HG03097 (cell line): ENCODE results near the gene ABLIM2.
"Not testable (repeated sequence)": the region's sequence is repeated elsewhere in the genome, so short reads cannot be mapped to it uniquely, and the experiment has no call there.

Experiments used
- ATAC-seq: cut with Tn5 transposase; IDR thresholded peaks from one replicate; pipeline ENCODE4 v1.9.1; 2021; ENCODE audit not compliant: unreplicated experiment, low FRiP score

Gene ABLIM2

DNA sequence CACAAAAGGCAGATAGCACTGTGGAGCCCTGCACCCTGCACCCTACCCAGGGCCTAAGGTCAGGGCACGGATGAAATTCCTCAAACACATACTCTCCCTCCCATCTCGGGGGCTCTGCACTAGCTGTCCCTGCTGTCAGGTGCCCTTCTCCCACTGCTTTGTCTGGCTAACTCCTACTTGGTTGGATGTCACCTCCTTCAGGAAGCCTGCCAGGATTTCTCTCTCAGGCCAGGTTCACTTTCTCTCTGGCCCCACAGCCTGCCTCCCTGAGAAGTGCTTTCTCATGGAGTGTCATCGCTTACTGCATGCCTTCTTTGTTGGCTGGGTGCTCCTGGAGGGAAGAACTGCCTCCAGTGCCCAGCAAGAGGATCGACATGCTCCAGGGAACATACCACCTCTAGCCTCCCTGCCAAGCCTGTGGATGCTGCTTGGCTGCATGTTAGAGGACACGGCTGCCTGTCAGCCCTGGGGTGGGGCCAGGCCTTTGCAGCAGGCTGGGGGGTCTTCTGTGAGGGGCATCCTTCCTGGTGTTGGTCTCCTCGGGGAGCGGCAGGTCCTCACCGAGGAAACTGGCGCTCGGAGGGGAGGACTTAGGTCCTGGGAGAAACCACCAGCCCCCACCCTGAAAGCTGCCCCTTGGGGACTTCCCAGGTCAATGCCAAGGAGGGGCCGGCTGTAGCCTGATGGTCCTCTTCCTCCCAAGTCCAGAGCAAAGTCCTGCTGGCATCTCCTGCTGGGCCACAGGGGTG is 15.0 kb downstream of the ABLIM2 start:
- ATAC-seq, result no peak

DNA sequence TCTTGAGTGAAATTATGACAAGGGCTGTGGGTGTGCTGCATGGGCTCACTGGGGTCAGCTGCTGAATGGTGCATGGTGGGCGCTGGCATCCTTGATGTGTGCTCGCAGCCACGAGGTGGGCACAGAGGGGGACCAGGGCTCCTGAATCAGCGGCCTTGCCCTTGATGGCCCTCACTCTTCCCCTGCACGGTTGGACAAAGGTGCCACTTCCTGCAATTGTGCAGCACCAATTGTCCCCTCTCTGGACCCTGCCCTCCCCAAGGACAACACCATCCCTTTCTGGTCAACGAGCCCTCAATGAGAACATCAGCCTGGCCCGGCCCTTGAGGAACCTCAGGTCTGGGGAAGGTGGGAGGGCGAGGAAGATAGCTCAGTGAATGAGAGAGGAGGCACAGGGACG is 16.1 kb downstream of the ABLIM2 start:
- no peak for ATAC-seq

DNA sequence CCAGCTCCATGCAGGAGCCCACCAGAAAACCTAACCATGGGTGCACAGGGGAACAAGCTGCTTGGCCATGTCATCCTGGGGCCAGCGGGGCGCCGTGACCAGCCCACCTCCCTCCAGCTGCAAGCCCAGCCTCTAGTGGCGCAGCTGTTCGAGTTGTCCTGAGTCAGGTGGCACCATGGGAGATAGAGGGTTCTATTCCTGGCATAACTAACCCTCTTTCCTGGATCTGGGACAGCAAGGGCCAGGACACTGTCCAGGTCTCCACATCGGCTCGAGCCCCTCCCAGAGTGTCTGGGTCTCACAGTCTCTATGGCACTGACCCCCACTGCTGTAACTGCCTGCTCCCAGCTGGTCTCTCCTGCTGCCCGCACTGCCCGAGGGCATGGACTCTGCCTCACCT is 16.7 kb downstream of the ABLIM2 start:
- no peak for ATAC-seq

DNA sequence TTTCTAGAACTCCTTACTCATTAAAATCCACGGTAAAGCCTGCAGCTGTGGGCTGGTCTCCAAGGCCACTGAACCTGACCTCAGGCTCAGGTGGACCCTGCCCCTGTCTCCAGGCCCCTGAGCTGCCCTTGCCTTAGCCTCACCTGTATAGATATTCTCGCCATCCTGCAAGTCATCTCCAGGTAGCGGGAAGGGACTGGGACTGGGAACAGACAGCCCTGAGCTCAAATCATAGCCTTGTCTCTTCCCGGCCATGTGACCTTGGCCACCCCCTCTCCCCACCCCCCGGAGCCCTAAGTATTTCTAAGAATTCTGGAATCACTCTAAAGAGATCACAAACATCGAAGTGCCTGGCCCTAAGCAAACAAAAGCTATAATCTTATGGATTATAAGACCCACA is 17.7 kb downstream of the ABLIM2 start:
- ATAC-seq, result no peak

DNA sequence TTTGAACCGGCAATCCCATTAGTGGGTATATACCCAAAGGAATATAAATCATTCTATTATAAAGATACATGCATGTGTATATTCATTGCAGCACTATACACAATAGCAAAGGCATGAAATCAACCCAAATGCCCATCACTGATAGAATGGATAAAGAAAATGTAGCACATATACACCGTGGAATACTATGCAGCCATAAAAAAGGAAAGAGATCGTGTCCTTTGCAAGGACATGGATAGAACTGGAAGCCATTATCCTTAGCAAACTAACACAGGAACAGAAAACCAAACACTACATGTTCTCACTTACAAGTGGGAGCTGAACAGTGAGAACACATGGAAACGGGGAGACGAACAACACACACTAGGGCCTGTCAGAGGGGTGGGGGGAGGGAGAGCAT is 18.9 kb downstream of the ABLIM2 start:
- not testable (repeated sequence) for ATAC-seq

DNA sequence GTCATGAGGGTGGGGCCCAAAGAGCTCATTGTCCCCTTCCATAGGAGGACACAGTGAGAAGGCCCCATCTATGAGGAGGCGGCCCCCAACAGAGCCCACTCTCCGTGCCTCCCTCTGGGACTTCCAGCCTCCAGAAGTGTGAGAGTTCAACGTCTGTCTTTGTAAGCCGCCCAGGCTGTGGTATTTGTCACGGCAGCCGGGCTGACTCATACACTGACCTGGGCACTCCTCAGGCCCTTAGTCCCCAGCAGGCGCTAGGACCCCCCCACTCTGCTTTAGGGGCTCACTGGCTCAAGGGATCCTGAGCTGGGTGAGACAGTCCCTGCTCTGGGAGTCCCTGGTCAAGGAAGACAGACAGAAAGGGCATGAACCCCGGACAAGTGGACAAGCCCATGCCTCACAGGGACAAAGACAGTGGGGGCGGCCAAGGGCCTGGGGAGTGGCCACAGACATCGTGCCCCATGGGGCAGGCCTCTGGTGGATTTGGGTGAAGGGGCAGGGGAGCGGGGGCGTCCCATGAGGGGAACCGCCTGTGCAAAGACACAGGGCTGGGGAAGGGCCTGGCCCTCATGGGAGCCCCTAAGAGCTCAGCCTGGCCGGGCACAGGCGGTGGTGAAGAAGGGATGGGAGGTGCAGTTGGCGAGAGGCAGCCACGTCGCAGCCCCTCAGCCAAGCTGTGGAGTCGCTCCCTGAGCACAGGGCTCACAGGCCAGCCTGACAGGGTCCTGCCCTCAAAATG is 21.5 kb downstream of the ABLIM2 start:
- ATAC-seq, result no peak

DNA sequence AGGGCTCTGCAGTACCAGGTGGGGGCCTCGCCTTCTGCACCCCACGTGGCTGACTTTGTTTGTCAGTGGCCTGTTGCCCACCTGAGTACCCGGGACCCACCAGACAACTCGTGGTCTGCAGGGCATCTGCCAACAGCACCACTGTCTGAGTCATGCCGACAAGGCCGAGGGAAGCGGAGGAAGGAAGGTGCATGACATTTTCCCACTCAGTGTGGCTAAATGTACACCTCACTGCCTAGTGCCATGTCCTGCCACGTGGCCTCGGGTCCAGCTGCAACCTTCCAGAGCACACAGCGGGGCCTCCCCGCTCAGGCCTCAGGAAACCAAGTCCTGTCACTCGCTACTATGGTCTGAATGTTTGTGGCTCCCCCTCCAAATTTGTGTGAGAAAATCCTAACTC is 22.1 kb downstream of the ABLIM2 start:
- ATAC-seq, result no peak

DNA sequence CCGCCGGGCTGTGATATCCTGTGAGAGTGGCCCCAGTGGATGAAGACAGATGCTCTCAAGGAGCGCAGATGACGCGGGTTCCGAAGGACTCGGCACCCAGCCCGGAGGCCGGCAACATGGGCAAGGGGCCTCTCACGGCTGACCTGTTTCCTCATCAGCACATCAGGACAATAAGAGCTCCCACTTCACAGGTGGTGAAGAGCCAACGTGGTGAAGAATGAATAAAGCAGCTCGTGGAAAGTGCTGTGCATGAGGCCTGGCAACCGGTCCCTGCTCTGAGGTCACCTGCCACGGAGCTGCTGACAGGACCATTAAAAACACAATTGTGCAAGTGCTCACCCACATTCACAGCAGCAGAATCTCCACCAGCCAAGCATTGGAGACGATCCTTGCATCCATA is 22.9 kb downstream of the ABLIM2 start:
- ATAC-seq, result no peak

DNA sequence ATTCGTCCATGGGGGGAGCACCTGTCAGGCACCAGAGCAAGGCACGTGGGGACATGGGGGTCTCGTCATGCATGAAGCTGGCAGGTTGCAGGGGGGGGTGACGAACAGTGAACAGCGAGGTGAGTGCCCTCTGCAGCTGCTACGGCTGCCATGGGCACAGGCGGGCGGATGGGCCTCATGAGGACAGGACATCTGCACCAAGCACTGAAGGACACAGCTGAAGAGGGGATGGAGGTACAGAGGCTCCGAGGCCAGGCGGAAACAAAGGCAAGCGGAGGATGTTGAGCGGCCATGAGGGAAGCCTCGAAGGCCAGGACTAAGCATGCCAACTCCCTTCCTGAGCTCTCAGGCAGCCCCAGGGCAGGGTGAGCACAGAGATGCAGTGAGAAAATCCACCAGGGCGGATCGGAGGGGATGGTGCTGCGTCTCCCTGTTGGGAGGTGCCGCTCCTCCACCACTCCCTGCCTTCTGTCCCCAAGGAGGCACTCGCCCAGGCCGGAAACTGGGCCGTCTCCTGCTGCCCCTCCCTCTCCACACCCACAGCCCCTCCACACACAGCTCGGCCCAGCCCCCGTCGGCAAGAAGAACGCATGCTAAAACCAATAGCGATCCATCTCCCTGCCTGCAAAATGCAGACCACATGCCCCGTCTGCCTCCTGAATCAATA is 24.6 kb downstream of the ABLIM2 start:
- no peak for ATAC-seq

DNA sequence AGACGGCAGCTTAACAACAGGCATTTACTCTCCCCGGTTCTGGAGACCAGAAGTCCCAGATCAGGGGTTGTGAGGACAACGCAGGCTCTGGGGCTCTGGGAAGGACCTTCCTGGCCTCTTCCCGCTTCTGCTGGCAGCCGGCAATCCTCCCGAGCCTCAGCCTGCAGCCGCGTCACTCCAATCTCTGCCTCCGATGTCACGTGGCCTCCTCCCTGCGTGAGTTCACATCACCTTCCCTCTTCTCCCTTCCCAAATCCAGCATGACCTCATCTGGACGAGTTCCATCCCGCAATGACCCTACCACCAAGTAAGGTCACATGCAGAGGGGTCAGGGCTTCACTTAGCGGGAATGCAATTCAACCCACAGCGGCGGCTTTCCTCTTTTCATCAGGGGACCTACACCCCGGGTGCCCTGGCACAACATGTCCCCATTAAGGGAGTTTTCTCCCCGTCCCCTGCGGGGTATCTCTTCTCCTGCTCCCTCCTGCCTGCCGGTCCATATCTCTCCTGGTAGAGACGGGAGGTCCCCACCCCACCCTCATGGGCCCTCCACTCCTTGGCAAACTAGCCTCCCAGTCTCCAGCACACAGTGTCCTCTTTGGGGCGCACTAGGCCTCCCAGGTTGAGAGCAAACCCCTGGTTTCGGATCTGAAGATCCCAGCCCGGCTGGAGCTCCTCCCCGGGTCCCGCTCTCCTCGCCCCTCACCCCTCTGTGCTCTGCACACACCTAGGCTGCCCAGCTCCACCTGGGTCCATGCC is 25.5 kb downstream of the ABLIM2 start:
- no peak for ATAC-seq

DNA sequence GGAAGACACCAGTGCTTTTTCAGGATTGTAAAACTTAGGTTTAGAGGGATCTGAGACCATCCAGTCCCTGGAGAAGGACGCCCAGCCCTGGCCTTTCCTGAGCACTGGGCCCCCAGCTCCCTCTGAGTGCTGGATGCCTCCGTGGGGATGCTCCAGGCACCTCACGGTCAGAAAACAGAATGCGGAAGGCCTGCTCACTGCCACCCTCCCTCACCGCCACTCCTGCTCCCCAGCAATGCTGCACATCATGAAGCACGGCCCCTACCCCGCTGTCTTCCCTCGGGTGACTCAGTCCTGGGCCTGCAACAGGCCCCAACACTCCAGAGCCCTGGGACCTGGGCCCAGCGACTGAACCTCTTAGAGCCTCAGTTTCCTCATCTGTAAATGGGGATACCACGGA is 26.2 kb downstream of the ABLIM2 start:
- no peak for ATAC-seq

DNA sequence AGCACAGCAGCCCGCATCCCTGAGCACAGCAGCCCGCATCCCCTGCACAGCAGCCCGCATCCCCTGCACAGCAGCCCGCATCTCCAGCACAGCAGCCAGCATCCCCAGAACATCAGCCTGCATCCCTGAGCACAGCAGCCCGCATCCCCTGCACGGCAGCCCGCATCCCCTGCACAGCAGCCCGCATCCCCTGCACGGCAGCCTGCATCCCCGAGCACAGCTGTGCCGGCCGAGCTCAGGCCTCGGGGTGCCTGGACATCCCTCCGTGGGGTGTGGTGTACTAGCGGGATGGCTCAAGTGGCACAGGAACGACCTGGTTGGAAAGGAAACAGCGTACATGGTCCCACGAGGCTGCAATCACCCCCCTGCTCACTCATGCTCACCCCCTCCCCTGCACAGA is 26.8 kb downstream of the ABLIM2 start:
- ATAC-seq, result no peak

DNA sequence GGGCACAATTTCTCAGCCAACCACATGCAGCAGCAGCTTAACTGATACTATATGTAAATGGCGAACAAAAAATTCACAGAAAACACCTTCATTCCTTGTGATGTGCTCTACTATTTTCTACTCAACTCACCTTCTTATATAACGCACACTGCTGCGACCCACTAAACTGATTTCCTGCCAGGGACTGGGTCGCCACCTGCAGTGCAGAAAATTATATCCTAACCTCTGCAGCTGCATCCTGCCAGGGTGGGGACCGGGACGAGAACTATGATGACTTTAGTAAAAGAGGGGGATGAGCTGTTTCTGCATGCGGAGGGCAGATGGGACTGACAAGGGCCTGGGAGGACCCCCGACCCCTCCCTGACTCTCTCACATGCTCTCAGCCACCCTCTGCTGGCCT is 27.4 kb downstream of the ABLIM2 start:
- no peak for ATAC-seq

DNA sequence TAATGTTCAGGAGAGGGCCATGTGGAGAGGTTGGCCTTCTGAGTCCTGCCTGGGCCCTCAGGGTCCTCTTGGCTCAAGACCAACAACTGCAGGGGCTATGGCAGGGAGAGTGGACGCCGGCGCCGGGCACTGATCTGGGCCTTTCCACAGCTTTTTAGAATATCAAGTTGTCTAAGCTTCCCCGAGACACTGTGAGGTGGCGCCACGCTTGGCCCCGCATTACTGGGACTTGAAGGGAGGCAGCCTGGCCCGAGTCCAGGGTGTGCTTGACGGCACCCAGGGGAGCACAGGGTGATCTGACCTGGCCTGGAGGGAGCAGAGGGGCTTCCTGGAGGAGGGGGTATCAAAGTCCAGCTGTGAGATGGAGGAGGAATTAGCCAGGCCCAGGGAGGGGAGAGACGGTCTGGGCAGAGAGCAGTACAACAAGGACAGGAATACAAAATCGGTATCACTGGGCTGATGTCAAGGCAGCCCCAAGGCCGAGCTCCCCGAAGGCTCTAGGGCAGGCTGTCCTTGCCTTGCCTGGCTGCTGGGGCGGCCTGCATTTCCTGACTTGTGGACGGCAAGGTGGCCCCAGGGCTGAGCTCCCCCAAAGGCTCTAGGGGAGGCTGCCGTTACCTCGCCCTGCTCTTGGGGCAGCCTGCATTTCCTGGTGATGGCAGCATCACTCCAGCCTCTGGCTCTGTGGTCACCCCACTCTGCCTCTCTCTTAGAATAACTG is 28.1 kb downstream of the ABLIM2 start:
- ATAC-seq, result no peak

DNA sequence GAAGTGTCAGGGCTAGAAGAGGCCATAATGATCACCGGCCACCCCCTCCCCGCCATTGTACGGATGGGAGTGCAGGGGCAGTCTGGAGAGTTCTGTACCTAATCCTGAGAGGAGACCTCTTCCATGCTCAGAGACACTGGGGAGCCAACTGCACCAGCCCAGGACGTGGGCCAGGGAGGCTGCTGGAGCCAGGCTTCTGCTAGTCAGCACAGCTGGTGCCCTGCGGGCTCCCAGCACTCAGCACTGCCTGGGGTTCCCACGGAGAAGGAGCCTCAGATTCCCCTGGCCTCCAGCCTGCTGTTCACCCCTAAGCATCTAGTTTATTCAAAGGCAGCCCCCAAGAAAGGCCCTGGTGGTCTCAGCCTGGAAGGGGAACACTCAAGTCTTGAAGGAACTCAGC is 28.8 kb downstream of the ABLIM2 start:
- no peak for ATAC-seq

DNA sequence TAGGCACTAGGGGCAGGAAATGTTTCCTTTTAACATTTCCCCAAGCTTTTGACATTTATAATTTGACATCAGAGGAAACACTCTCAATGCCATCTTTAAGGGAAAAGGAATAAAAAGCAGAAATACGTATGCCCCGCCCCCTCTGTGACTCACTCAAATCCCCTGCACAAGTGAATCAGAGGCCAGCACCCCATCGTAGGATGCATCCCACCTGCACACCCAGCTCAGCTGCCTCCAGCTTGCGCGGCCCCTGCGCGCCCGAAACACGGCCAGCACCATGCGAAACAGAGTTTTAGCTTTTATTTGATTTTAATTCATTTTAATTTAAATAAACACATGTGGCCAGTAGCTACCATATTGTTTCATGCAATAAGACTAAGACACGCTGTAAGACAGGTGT is 29.5 kb downstream of the ABLIM2 start:
- no peak for ATAC-seq

DNA sequence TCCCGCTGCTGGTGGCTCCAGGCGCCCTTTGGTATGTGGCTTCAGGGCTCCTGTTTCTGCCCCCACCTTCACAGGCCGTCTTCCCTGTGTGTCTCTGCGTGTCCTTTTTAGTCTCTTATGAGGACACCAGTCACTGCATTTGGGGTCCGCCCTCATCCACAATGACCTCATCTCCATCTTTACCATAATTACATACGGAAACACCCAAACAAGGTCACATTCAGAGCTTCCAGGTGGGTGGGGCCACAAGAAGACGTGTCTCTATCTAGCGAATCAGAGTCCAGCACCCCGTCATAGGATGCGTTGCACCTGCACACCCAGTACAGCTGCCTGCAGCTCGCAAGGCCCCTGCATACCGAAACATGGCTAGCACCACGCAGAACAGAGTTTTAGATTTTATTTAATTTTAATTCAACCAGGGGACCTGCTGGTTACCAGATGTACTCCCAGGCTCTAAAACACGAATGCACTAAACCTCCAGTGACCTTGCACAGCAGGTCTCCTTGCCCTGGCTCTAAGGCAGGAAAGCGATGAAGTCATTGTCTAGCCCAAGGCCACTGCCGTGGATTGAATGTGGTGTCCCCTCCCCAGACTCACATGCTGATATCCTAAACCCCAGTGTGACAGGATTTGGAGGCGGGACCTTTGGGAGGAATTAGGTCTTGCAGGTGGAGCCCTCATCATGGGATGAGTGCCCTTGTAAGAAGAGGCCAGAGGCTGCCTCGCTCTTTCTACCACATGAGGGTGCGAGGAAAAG is 30.3 kb downstream of the ABLIM2 start:
- no peak for ATAC-seq

DNA sequence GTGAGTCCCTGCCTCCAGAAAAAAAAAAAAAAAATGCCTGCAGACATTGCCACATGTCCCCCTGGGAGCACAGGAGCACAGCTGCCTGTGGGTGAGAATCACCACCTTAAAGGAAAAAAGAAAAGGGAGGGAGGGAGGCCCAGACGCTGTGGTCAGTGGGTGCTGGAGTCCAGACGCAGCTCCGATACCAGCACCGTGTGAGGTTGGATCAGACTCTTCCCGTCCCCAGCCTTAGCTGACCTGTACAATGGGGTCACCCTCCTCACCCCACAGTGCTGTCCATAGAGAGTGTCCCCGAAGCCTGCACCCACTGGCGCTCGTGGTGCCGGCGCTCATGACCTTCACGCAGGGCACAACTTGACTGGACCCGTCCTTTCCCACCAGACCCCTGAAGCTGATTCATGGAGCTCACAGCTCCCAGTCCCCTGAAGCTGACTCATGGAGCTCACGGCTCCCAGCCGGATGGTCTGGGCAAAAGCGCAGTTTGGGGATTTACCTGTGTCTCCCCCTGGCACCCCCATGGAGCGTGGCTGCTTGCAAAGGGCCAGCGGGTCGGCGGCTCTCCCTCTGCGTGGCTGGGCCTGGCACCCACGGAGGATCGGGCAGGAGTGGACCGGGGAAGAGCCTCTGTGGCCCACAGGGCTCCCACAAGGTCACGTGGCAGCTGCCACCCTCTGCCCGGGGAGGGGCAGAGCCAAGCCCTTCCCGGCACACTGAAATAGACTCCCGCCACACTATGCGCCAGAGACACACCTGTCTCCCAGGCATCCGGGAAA is 31.4 kb downstream of the ABLIM2 start:
- no peak for ATAC-seq

DNA sequence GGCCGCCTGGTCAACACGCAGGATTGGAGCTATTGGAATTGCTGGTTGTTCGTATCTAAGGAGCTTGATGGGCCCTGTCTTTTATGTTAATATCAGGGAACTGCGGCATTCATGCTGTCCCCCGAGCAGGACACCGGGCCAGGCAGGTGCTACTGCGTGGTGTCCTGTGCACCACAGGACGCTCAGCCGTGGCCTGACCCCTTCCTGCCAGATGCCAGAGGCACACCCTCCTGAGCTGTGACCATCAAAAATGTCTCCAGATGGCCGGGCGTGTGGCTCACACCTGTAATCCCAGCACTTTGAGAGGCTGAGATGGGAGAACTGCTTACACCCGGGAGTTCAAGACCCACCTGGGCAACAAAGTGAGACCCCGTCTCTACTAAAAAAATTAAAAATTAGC is 32.1 kb downstream of the ABLIM2 start:
- ATAC-seq, result no peak
